Thyroid gland (tissue), 4 donors: ENCODE results near the gene RPS6KA6.

Experiments
- CTCF ChIP-seq, 6 experiments: fragments of 200-600 bp in 3 of 6; fragments of 450-650 bp in 3 of 6; sonication (generic) in 3 of 6; IDR thresholded peaks; one replicate each; pipeline ENCODE4 v1.5.1; 2016 to 2019; ENCODE audit warnings: antibody characterized with exemption in 6 of 6, mild to moderate bottlenecking in 2 of 6, inconsistent platforms in 1 of 6, moderate library complexity in 1 of 6
- POLR2A ChIP-seq, 2 donors: fragments of 450-650 bp; IDR thresholded peaks; one replicate each; pipeline ENCODE4 v1.6.1; 2017; ENCODE audit warnings: antibody characterized with exemption in 2 of 2, mild to moderate bottlenecking in 2 of 2, moderate library complexity in 1 of 2

- TF ChIP-seq CTCF (IDR thresholded peaks at IDR 0.05) (no peak), POLR2A (IDR thresholded peaks at IDR 0.05) (no peak)
These were observed 88.9 kb downstream of the RPS6KA6 start for GRCh38 chrX:84099120-84099519.
